Measurements from ENCODE around the gene SLCO6A1.
"Not testable (repeated sequence)": the region's sequence is repeated elsewhere in the genome, so short reads cannot be mapped to it uniquely, and the experiment has no call there.

SLCO6A1 gene

DNA sequence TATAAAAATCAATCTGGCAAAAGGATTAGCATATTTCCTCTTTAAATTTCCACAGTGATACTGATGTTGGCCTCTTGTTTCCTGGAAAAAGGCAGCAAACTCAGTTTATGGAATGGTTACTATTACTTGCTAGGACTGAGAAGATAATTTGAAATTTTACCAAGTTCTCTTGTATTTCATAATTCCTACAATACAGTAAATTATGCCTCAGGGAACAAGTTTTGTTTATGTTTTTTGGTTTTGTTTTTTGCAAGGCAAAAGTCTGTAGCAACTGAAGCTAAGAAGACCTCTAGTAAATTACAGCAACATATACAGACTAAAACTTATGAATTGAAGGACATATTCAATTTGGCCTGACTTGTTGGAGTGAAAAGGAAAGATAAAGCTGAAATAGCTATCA is 30.2 kb upstream of the SLCO6A1 start:
- Histone ChIP-seq H3K36me3 (no peaks in the 10 kb centered on the region), H3K27ac (no peak overlapping the region), H3K27me3 (ENCODE audit: insufficient read depth, low read depth, severe bottlenecking) (no peaks in the 10 kb centered on the region), H3K4me3 (ENCODE audit: low read depth, low read length) (no peak overlapping the region), H3K9me3 (ENCODE audit: severe bottlenecking) (no peaks in the 10 kb centered on the region)
- TF ChIP-seq, protein P1, sequence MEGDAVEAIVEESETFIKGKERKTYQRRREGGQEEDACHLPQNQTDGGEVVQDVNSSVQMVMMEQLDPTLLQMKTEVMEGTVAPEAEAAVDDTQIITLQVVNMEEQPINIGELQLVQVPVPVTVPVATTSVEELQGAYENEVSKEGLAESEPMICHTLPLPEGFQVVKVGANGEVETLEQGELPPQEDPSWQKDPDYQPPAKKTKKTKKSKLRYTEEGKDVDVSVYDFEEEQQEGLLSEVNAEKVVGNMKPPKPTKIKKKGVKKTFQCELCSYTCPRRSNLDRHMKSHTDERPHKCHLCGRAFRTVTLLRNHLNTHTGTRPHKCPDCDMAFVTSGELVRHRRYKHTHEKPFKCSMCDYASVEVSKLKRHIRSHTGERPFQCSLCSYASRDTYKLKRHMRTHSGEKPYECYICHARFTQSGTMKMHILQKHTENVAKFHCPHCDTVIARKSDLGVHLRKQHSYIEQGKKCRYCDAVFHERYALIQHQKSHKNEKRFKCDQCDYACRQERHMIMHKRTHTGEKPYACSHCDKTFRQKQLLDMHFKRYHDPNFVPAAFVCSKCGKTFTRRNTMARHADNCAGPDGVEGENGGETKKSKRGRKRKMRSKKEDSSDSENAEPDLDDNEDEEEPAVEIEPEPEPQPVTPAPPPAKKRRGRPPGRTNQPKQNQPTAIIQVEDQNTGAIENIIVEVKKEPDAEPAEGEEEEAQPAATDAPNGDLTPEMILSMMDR (IDR thresholded peaks at IDR 0.05; ENCODE audit: low read depth, low read length): no peak
- no peak for DNase-seq

- Histone ChIP-seq H3K9me3 (ENCODE audit: severe bottlenecking) (no peaks in the 10 kb centered on the region), H3K4me3 (ENCODE audit: low read depth, low read length) (no peak overlapping the region), H3K36me3 (no peaks in the 10 kb centered on the region), H3K27ac (no peak overlapping the region), H3K27me3 (ENCODE audit: insufficient read depth, low read depth, severe bottlenecking) (no peaks in the 10 kb centered on the region)
- TF ChIP-seq, protein P1 (IDR thresholded peaks at IDR 0.05; ENCODE audit: low read depth, low read length): no peak
- no peak for DNase-seq
These were observed 29.8 kb upstream of the SLCO6A1 start for GRCh38 chr5:102528600-102528999.

- TF ChIP-seq, protein P1 (IDR thresholded peaks at IDR 0.05; ENCODE audit: low read depth, low read length): no peak
- Histone ChIP-seq H3K27ac (no peak overlapping the region), H3K9me3 (ENCODE audit: severe bottlenecking) (no peaks in the 10 kb centered on the region), H3K4me3 (ENCODE audit: low read depth, low read length) (no peak overlapping the region), H3K36me3 (no peaks in the 10 kb centered on the region), H3K27me3 (ENCODE audit: insufficient read depth, low read depth, severe bottlenecking) (no peaks in the 10 kb centered on the region)
- no peak for DNase-seq
These were observed 28.7 kb upstream of the SLCO6A1 start for GRCh38 chr5:102527547-102527946.

GRCh38 chr5:102523541-102524175 is 24.9 kb upstream of the SLCO6A1 start:
- Histone ChIP-seq H3K27me3 (ENCODE audit: insufficient read depth, low read depth, severe bottlenecking) (no peaks in the 10 kb centered on the region), H3K4me3 (ENCODE audit: low read depth, low read length) (no peak overlapping the region), H3K27ac (no peak overlapping the region), H3K36me3 (no peaks in the 10 kb centered on the region), H3K9me3 (ENCODE audit: severe bottlenecking) (no peaks in the 10 kb centered on the region)
- no peak for DNase-seq
- TF ChIP-seq, protein P1 (IDR thresholded peaks at IDR 0.05; ENCODE audit: low read depth, low read length): no peak

- Histone ChIP-seq H3K4me3 (ENCODE audit: low read depth, low read length) (no peak overlapping the region), H3K9me3 (ENCODE audit: severe bottlenecking) (no peaks in the 10 kb centered on the region), H3K27me3 (ENCODE audit: insufficient read depth, low read depth, severe bottlenecking) (no peaks in the 10 kb centered on the region), H3K27ac (no peak overlapping the region), H3K36me3 (no peaks in the 10 kb centered on the region)
- DNase-seq: no peak
- TF ChIP-seq, protein P1 (IDR thresholded peaks at IDR 0.05; ENCODE audit: low read depth, low read length): no peak
These were observed 12.9 kb upstream of the SLCO6A1 start for GRCh38 chr5:102511666-102512065.

DNA sequence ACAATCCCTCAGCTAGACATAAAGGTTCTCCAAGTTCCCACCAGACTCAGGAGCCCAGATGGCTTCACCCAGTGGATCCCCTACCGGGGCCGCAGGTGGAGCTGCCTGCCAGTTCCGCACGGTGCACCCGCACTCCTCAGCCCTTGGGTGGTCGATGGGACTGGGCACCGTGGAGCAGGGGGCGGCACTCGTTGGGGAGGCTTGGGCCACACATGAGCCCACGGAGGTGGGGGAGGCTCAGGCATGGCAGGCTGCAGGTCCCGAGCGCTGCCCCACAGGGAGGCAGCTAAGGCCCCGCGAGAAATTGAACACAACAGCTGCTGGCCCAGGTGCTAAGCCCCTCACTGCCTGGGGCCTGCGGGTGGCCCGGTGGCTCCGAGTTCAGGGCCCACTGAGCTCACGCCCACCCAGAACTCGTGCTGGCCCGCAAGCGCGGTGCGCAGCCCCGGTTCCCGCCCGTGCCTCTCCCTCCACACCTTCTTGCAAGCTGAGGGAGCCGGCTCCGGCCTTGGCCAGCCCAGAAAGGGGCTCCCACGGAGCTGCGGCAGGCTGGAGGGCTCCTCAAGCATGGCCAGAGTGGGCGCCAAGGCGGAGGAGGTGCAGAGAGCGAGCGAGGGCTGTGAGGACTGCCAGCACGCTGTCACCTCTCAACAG is 7.4 kb downstream of the SLCO6A1 start:
- H3K9me3 ChIP-seq (ENCODE audit: severe bottlenecking); H3K27ac ChIP-seq; H3K4me3 ChIP-seq (ENCODE audit: low read depth, low read length); DNase-seq; H3K36me3 ChIP-seq; H3K27me3 ChIP-seq (ENCODE audit: insufficient read depth, low read depth, severe bottlenecking): not testable (repeated sequence)

All from WERI-Rb-1 (cell line).